SK-N-SH treated with all-trans-retinoic acid at 6 μM for 48 hours (cell line): ENCODE results near the gene BBS1.

Source experiments
- ATAC-seq: fragments of 200-7000 bp; cut with Tn5 transposase; 3 replicates; pipeline ENCODE4 v1.9.1; 2020; ENCODE audit warnings: mild to moderate bottlenecking, moderate library complexity
- BACH2 ChIP-seq: fragments of 250-450 bp; sonication (Bioruptor Pico); IDR thresholded peaks from 2 replicates; pipeline ENCODE4 v1.9.0; 2021; ENCODE audit warnings: mild to moderate bottlenecking, borderline replicate concordance
- ISL1 ChIP-seq: fragments of 250-450 bp; sonication (Bioruptor Pico); IDR thresholded peaks from 2 replicates; pipeline ENCODE4 v2.1.2; 2022; ENCODE audit warnings: mild to moderate bottlenecking, moderate library complexity
- OSR1 ChIP-seq: fragments of 250-450 bp; sonication (Bioruptor Pico); IDR thresholded peaks from 2 replicates; pipeline ENCODE4 v1.8.0; 2022; ENCODE audit warnings: moderate library complexity, mild to moderate bottlenecking, inconsistent platforms
- PPARA ChIP-seq: fragments of 250-450 bp; sonication (Bioruptor Pico); IDR thresholded peaks from 2 replicates; pipeline ENCODE4 v1.5.0; 2020; ENCODE audit warnings: mild to moderate bottlenecking, borderline replicate concordance
- RARB ChIP-seq: fragments of 250-450 bp; sonication (Bioruptor Pico); IDR thresholded peaks from 2 replicates; pipeline ENCODE4 v1.8.0; 2021; ENCODE audit warnings: mild to moderate bottlenecking, moderate library complexity
- SNAI2 ChIP-seq: fragments of 250-450 bp; sonication (Bioruptor Pico); IDR thresholded peaks from 2 replicates; pipeline ENCODE4 v1.5.0; 2020; ENCODE audit warnings: mild to moderate bottlenecking, moderate library complexity
- TOX ChIP-seq: fragments of 250-450 bp; sonication (Bioruptor Pico); IDR thresholded peaks from 2 replicates; pipeline ENCODE4 v1.8.0; 2021; ENCODE audit warnings: mild to moderate bottlenecking, moderate library complexity, borderline replicate concordance
- ZC3H10 ChIP-seq: fragments of 250-450 bp; sonication (Bioruptor Pico); IDR thresholded peaks from 2 replicates; pipeline ENCODE4 v1.5.1; 2021; ENCODE audit warnings: mild to moderate bottlenecking, moderate library complexity
- ZFP3 ChIP-seq: fragments of 250-450 bp; sonication (Bioruptor Pico); IDR thresholded peaks from 2 replicates; pipeline ENCODE4 v1.5.0; 2020; ENCODE audit warnings: mild to moderate bottlenecking, moderate library complexity
- ZFP30 ChIP-seq: fragments of 450-650 bp; formaldehyde crosslinking; IDR thresholded peaks from 2 replicates; pipeline ENCODE4 v1.5.0; 2022; ENCODE audit warnings: mild to moderate bottlenecking, moderate library complexity
- ZNF565 ChIP-seq: fragments of 450-650 bp; formaldehyde crosslinking; conservative IDR thresholded peaks from 2 replicates; pipeline ENCODE4 v1.5.0; 2020; ENCODE audit warnings: low read depth, mild to moderate bottlenecking, moderate library complexity
- ZNF70 ChIP-seq: fragments of 450-650 bp; formaldehyde crosslinking; IDR thresholded peaks from 2 replicates; pipeline ENCODE4 v1.5.0; 2020; ENCODE audit warnings: mild to moderate bottlenecking, moderate library complexity
- ZNF8 ChIP-seq: fragments of 450-650 bp; formaldehyde crosslinking; IDR thresholded peaks from 2 replicates; pipeline ENCODE4 v1.5.0; 2020; ENCODE audit warnings: mild to moderate bottlenecking, moderate library complexity
- TF ChIP-seq, protein P1 (sequence below): fragments of 250-450 bp; sonication (Bioruptor Pico); IDR thresholded peaks from 2 replicates; pipeline ENCODE4 v1.8.0; 2020; ENCODE audit warnings: mild to moderate bottlenecking, moderate library complexity, borderline replicate concordance
- TF ChIP-seq, protein P2 (sequence below): fragments of 250-450 bp; sonication (Bioruptor Pico); IDR thresholded peaks from 2 replicates; pipeline ENCODE4 v1.5.0; 2020; ENCODE audit warnings: mild to moderate bottlenecking, moderate library complexity
- TF ChIP-seq, protein P3 (sequence below): fragments of 250-450 bp; sonication (Bioruptor Pico); IDR thresholded peaks from 2 replicates; pipeline ENCODE4 v1.5.1; 2020; ENCODE audit warnings: low read depth, mild to moderate bottlenecking, moderate library complexity
- TF ChIP-seq, protein P4 (sequence below): fragments of 250-450 bp; sonication (Bioruptor Pico); IDR thresholded peaks from 2 replicates; pipeline ENCODE4 v1.5.1; 2021; ENCODE audit warnings: mild to moderate bottlenecking, moderate library complexity

BBS1 gene

DNA sequence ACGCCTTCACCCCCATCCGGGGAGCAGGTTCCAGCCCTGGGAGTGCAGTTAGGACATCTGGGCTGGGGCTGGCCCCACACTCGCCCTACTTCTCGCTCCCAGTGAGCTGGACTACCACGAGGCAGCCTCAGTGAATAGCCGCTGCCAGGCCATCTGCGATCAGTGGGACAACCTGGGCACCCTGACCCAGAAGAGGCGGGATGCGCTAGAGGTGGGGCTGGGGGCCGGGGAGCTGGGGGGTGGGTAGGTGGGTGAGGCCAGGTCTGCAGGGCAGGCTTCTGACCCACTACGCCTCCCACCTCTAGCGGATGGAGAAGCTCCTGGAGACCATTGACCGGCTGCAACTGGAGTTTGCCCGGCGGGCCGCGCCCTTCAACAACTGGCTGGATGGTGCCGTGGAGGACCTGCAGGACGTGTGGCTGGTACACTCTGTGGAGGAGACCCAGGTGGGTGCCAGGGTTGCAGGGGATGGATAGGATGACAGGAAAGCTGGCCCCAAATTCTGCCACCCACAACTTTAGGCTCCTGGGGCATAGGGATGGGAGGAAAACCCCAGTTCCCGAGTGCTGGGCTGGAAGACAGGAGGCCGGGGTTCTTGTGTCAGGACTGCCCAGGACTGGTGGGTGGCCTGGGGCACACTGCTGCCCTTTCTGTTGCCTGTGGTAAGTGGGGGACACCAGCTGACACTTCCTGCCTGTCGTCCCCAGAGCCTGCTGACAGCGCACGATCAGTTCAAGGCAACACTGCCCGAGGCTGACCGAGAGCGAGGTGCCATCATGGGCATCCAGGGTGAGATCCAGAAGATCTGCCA, 49.6 kb downstream of the BBS1 start:
- no peak for ATAC-seq
- TF ChIP-seq BACH2 (CRISPR knock-in tag) (no peak), ZFP3 (CRISPR knock-in tag) (no peak), TOX (CRISPR knock-in tag) (no peak), ZC3H10 (CRISPR knock-in tag) (no peak), ISL1 (no peak), PPARA (CRISPR knock-in tag) (no peak), RARB (CRISPR knock-in tag) (no peak), ZNF8 (CRISPR knock-in tag) (no peak), ZNF70 (CRISPR knock-in tag) (no peak), SNAI2 (CRISPR knock-in tag) (no peak), ZFP30 (no peak)
- TF ChIP-seq, protein P1, sequence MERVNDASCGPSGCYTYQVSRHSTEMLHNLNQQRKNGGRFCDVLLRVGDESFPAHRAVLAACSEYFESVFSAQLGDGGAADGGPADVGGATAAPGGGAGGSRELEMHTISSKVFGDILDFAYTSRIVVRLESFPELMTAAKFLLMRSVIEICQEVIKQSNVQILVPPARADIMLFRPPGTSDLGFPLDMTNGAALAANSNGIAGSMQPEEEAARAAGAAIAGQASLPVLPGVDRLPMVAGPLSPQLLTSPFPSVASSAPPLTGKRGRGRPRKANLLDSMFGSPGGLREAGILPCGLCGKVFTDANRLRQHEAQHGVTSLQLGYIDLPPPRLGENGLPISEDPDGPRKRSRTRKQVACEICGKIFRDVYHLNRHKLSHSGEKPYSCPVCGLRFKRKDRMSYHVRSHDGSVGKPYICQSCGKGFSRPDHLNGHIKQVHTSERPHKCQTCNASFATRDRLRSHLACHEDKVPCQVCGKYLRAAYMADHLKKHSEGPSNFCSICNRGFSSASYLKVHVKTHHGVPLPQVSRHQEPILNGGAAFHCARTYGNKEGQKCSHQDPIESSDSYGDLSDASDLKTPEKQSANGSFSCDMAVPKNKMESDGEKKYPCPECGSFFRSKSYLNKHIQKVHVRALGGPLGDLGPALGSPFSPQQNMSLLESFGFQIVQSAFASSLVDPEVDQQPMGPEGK (CRISPR knock-in tag), result no peak
- TF ChIP-seq, protein P2, sequence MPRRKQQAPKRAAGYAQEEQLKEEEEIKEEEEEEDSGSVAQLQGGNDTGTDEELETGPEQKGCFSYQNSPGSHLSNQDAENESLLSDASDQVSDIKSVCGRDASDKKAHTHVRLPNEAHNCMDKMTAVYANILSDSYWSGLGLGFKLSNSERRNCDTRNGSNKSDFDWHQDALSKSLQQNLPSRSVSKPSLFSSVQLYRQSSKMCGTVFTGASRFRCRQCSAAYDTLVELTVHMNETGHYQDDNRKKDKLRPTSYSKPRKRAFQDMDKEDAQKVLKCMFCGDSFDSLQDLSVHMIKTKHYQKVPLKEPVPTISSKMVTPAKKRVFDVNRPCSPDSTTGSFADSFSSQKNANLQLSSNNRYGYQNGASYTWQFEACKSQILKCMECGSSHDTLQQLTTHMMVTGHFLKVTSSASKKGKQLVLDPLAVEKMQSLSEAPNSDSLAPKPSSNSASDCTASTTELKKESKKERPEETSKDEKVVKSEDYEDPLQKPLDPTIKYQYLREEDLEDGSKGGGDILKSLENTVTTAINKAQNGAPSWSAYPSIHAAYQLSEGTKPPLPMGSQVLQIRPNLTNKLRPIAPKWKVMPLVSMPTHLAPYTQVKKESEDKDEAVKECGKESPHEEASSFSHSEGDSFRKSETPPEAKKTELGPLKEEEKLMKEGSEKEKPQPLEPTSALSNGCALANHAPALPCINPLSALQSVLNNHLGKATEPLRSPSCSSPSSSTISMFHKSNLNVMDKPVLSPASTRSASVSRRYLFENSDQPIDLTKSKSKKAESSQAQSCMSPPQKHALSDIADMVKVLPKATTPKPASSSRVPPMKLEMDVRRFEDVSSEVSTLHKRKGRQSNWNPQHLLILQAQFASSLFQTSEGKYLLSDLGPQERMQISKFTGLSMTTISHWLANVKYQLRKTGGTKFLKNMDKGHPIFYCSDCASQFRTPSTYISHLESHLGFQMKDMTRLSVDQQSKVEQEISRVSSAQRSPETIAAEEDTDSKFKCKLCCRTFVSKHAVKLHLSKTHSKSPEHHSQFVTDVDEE (CRISPR knock-in tag), result no peak
- TF ChIP-seq, protein P3, sequence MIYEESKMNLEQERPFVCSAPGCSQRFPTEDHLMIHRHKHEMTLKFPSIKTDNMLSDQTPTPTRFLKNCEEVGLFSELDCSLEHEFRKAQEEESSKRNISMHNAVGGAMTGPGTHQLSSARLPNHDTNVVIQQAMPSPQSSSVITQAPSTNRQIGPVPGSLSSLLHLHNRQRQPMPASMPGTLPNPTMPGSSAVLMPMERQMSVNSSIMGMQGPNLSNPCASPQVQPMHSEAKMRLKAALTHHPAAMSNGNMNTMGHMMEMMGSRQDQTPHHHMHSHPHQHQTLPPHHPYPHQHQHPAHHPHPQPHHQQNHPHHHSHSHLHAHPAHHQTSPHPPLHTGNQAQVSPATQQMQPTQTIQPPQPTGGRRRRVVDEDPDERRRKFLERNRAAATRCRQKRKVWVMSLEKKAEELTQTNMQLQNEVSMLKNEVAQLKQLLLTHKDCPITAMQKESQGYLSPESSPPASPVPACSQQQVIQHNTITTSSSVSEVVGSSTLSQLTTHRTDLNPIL, result no peak
- TF ChIP-seq, protein P4, sequence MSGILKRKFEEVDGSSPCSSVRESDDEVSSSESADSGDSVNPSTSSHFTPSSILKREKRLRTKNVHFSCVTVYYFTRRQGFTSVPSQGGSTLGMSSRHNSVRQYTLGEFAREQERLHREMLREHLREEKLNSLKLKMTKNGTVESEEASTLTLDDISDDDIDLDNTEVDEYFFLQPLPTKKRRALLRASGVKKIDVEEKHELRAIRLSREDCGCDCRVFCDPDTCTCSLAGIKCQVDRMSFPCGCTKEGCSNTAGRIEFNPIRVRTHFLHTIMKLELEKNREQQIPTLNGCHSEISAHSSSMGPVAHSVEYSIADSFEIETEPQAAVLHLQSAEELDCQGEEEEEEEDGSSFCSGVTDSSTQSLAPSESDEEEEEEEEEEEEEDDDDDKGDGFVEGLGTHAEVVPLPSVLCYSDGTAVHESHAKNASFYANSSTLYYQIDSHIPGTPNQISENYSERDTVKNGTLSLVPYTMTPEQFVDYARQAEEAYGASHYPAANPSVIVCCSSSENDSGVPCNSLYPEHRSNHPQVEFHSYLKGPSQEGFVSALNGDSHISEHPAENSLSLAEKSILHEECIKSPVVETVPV (CRISPR knock-in tag), result no peak
- TF ChIP-seq, all 23 proteins: peak for 0

DNA sequence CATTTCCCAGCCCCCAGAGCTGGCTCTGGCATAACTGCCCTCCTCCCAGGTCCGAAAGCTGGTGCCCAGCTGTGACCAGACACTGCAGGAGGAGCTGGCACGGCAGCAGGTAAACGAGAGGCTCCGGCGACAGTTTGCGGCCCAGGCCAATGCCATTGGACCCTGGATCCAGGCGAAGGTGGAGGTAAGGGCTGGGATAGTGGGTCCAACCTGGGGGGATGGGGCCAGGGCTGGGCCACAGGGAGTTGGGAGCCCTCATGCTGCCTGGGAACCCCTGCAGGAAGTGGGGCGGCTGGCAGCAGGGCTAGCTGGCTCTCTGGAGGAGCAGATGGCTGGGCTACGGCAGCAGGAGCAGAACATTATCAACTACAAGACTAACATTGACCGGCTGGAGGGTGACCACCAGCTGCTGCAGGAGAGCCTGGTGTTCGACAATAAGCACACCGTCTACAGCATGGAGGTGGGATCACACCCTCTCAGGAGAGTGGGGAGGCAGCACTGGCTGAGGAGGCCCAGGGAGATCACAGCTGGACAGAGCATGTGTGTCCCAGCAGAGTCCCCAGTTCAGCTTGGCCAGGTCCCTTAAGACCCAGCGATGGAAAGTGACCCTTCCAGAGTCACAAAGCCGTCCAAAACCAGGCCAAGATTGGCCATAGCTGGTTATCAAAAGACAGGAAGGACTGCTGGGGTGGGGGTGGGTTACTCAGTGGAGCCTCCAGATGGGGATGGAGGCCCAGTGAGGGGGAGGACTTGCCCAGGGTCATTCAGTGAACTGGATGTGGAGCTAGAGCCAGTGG, 50.9 kb downstream of the BBS1 start:
- ATAC-seq, result no peak
- TF ChIP-seq BACH2 (CRISPR knock-in tag), result no peak
- TF ChIP-seq PPARA (CRISPR knock-in tag), result no peak
- TF ChIP-seq, protein P3, result no peak
- no peak for TF ChIP-seq ZNF565 (CRISPR knock-in tag)
- TF ChIP-seq OSR1 (CRISPR knock-in tag), result no peak
- TF ChIP-seq, protein P1 (CRISPR knock-in tag), result no peak

DNA sequence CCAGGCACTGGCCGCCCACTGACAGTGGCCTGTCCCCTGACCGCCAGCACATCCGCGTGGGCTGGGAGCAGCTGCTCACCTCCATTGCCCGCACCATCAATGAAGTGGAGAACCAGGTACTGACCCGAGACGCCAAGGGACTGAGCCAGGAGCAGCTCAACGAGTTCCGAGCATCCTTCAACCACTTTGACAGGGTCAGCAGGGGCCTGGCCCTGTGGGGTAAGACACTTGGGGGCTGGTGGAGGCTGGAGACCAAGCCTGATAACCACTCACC, 51.5 kb downstream of the BBS1 start:
- no peak for TF ChIP-seq SNAI2 (CRISPR knock-in tag)
- TF ChIP-seq, protein P2 (CRISPR knock-in tag), result no peak
- ATAC-seq, result no peak
